GM12873 (cell line): ENCODE measurements around the gene ADCY10.

Experiments used
- CTCF ChIP-seq: IDR thresholded peaks from 2 replicates; pipeline ENCODE4 v1.5.1; 2012; ENCODE audit warnings: low read depth, mild to moderate bottlenecking, moderate library complexity, low read length, control low read depth; ENCODE audit not compliant: insufficient read depth; ENCODE audit errors: missing control alignments

Gene ADCY10

GRCh38 chr1:167934426-167935215 lies 20.7 kb upstream of the ADCY10 start:
- no peak for TF ChIP-seq CTCF

GRCh38 chr1:167933788-167934187 lies 19.9 kb upstream of the ADCY10 start:
- TF ChIP-seq CTCF = no peak

- no peak for TF ChIP-seq CTCF
Observed at GRCh38 chr1:167929725-167930124, 15.8 kb upstream of the ADCY10 start.

- no peak for TF ChIP-seq CTCF
Observed at GRCh38 chr1:167928457-167928852, 14.5 kb upstream of the ADCY10 start.

GRCh38 chr1:167927046-167927754 lies 13.3 kb upstream of the ADCY10 start:
- TF ChIP-seq CTCF = no peak

GRCh38 chr1:167926486-167926997 lies 12.6 kb upstream of the ADCY10 start:
- TF ChIP-seq CTCF = no peak

GRCh38 chr1:167924543-167925231 lies 10.8 kb upstream of the ADCY10 start:
- no peak for TF ChIP-seq CTCF
